Measurements from ENCODE around the gene ZNF521. TPM values are rescaled to one million over a fixed set of nuclear protein-coding genes. Genes with fewer than 3 reads are reported as not detected.
"Not testable (repeated sequence)": the region's sequence is repeated elsewhere in the genome, so short reads cannot be mapped to it uniquely, and the experiment has no call there.

ZNF521 gene
- total RNA-seq, 2 donors from 2014 or later, result 1.1 TPM; not detected in 1

GRCh38 chr18:25279556-25279955 lies 72.4 kb downstream of the ZNF521 start:
- no peak for ATAC-seq
- H3K36me3 Mint-ChIP-seq (ENCODE audit: low read depth), result no peaks in the 10 kb centered on the region

GRCh38 chr18:25279133-25279532 lies 72.8 kb downstream of the ZNF521 start:
- H3K27me3 Mint-ChIP-seq, result no peaks in the 10 kb centered on the region
- no peak overlapping the region for H3K4me3 Mint-ChIP-seq

More at GRCh38 chr18:25279556-25279955, 72.4 kb downstream of the ZNF521 start:
- Mint-ChIP-seq H3K4me1 (peaks cover 2% of the 10 kb centered on the region), H3K27ac (no peak overlapping the region), H3K27me3 (no peaks in the 10 kb centered on the region), H3K4me3 (no peak overlapping the region)
- H3K9me3 ChIP-seq (ENCODE audit: control insufficient read depth, low read length, poor library complexity, severe bottlenecking), result no peaks in the 10 kb centered on the region
- no peak for DNase-seq

GRCh38 chr18:25278394-25278793 lies 73.6 kb downstream of the ZNF521 start:
- H3K27me3 Mint-ChIP-seq, result no peaks in the 10 kb centered on the region
- peaks cover 2% of the 10 kb centered on the region for H3K4me1 Mint-ChIP-seq
- no peak overlapping the region for H3K4me3 Mint-ChIP-seq
- DNase-seq (no peak), ATAC-seq (no peak)
- H3K9me3 ChIP-seq (ENCODE audit: control insufficient read depth, low read length, poor library complexity, severe bottlenecking), result no peaks in the 10 kb centered on the region
- no peaks in the 10 kb centered on the region for H3K36me3 Mint-ChIP-seq (ENCODE audit: low read depth)
- no peak overlapping the region for H3K27ac Mint-ChIP-seq

More at GRCh38 chr18:25279133-25279532, 72.8 kb downstream of the ZNF521 start:
- H3K36me3 Mint-ChIP-seq (ENCODE audit: low read depth), result no peaks in the 10 kb centered on the region
- peaks cover 2% of the 10 kb centered on the region for H3K4me1 Mint-ChIP-seq
- ATAC-seq (no peak), DNase-seq (no peak)
- H3K27ac Mint-ChIP-seq, result no peak overlapping the region
- no peaks in the 10 kb centered on the region for H3K9me3 ChIP-seq (ENCODE audit: control insufficient read depth, low read length, poor library complexity, severe bottlenecking)

- no peak overlapping the region for H3K27ac Mint-ChIP-seq
- H3K4me3 Mint-ChIP-seq, result no peak overlapping the region
- no peaks in the 10 kb centered on the region for H3K4me1 Mint-ChIP-seq
- ATAC-seq (no peak), DNase-seq (no peak)
- H3K36me3 Mint-ChIP-seq (ENCODE audit: low read depth), result no peaks in the 10 kb centered on the region
- no peaks in the 10 kb centered on the region for H3K9me3 ChIP-seq (ENCODE audit: control insufficient read depth, low read length, poor library complexity, severe bottlenecking)
- no peaks in the 10 kb centered on the region for H3K27me3 Mint-ChIP-seq
These were observed 76.5 kb downstream of the ZNF521 start for GRCh38 chr18:25275412-25276001.

GRCh38 chr18:25274926-25275325 lies 77.0 kb downstream of the ZNF521 start:
- Mint-ChIP-seq H3K27me3 (no peaks in the 10 kb centered on the region), H3K4me1 (no peaks in the 10 kb centered on the region), H3K36me3 (ENCODE audit: low read depth) (no peaks in the 10 kb centered on the region), H3K27ac (peak overlapping the region; percentile 10), H3K4me3 (no peak overlapping the region)
- no peaks in the 10 kb centered on the region for H3K9me3 ChIP-seq (ENCODE audit: control insufficient read depth, low read length, poor library complexity, severe bottlenecking)
- no peak for DNase-seq
- ATAC-seq, result no peak

GRCh38 chr18:25266931-25267527 lies 84.9 kb downstream of the ZNF521 start:
- H3K27me3 Mint-ChIP-seq; H3K4me1 Mint-ChIP-seq; H3K36me3 Mint-ChIP-seq (ENCODE audit: low read depth): not testable (repeated sequence)

GRCh38 chr18:25262920-25263319 lies 89.0 kb downstream of the ZNF521 start:
- Mint-ChIP-seq H3K27ac (no peak overlapping the region), H3K4me3 (no peak overlapping the region), H3K4me1 (no peaks in the 10 kb centered on the region), H3K27me3 (no peaks in the 10 kb centered on the region), H3K36me3 (ENCODE audit: low read depth) (no peaks in the 10 kb centered on the region)
- DNase-seq (no peak), ATAC-seq (no peak)
- peaks cover 3% of the 10 kb centered on the region for H3K9me3 ChIP-seq (ENCODE audit: control insufficient read depth, low read length, poor library complexity, severe bottlenecking)

More at GRCh38 chr18:25266931-25267527, 84.9 kb downstream of the ZNF521 start:
- not testable (repeated sequence) for H3K4me3 Mint-ChIP-seq; ATAC-seq; DNase-seq; H3K27ac Mint-ChIP-seq; H3K9me3 ChIP-seq (ENCODE audit: control insufficient read depth, low read length, poor library complexity, severe bottlenecking)

- H3K27ac Mint-ChIP-seq, result no peak overlapping the region
- no peaks in the 10 kb centered on the region for H3K36me3 Mint-ChIP-seq (ENCODE audit: low read depth)
- no peak overlapping the region for H3K4me3 Mint-ChIP-seq
- DNase-seq, result no peak
- H3K4me1 Mint-ChIP-seq, result no peaks in the 10 kb centered on the region
- no peak for ATAC-seq
- no peaks in the 10 kb centered on the region for H3K27me3 Mint-ChIP-seq
- peaks cover 3% of the 10 kb centered on the region for H3K9me3 ChIP-seq (ENCODE audit: control insufficient read depth, low read length, poor library complexity, severe bottlenecking)
These were observed 90.2 kb downstream of the ZNF521 start for GRCh38 chr18:25261768-25262167.

GRCh38 chr18:25256439-25256838 lies 95.5 kb downstream of the ZNF521 start:
- no peaks in the 10 kb centered on the region for H3K9me3 ChIP-seq (ENCODE audit: control insufficient read depth, low read length, poor library complexity, severe bottlenecking)
- Mint-ChIP-seq H3K27ac (no peak overlapping the region), H3K4me3 (no peak overlapping the region), H3K4me1 (no peaks in the 10 kb centered on the region), H3K27me3 (peaks cover 4% of the 10 kb centered on the region), H3K36me3 (ENCODE audit: low read depth) (no peaks in the 10 kb centered on the region)
- DNase-seq (no peak), ATAC-seq (no peak)

GRCh38 chr18:25253779-25254178 lies 98.2 kb downstream of the ZNF521 start:
- no peak for ATAC-seq
- Mint-ChIP-seq H3K4me1 (no peaks in the 10 kb centered on the region), H3K27me3 (peaks cover 9% of the 10 kb centered on the region), H3K4me3 (no peak overlapping the region), H3K27ac (no peak overlapping the region), H3K36me3 (ENCODE audit: low read depth) (no peaks in the 10 kb centered on the region)
- H3K9me3 ChIP-seq (ENCODE audit: control insufficient read depth, low read length, poor library complexity, severe bottlenecking), result no peaks in the 10 kb centered on the region
- no peak for DNase-seq

GRCh38 chr18:25253136-25253535 lies 98.8 kb downstream of the ZNF521 start:
- Mint-ChIP-seq H3K36me3 (ENCODE audit: low read depth) (no peaks in the 10 kb centered on the region), H3K4me3 (no peak overlapping the region), H3K4me1 (no peaks in the 10 kb centered on the region), H3K27ac (no peak overlapping the region), H3K27me3 (peaks cover 9% of the 10 kb centered on the region)
- ATAC-seq (no peak), DNase-seq (no peak)
- H3K9me3 ChIP-seq (ENCODE audit: control insufficient read depth, low read length, poor library complexity, severe bottlenecking), result no peaks in the 10 kb centered on the region

- H3K27ac Mint-ChIP-seq, result no peak overlapping the region
- H3K4me1 Mint-ChIP-seq, result no peaks in the 10 kb centered on the region
- peaks cover 9% of the 10 kb centered on the region for H3K27me3 Mint-ChIP-seq
These were observed 100.9 kb downstream of the ZNF521 start for GRCh38 chr18:25251068-25251467.

GRCh38 chr18:25250474-25250851 lies 101.5 kb downstream of the ZNF521 start:
- Mint-ChIP-seq H3K4me3 (no peak overlapping the region), H3K27me3 (peaks cover 9% of the 10 kb centered on the region), H3K27ac (no peak overlapping the region), H3K4me1 (no peaks in the 10 kb centered on the region), H3K36me3 (ENCODE audit: low read depth) (no peaks in the 10 kb centered on the region)
- no peak for ATAC-seq
- no peaks in the 10 kb centered on the region for H3K9me3 ChIP-seq (ENCODE audit: control insufficient read depth, low read length, poor library complexity, severe bottlenecking)
- DNase-seq, result no peak

More at GRCh38 chr18:25251068-25251467, 100.9 kb downstream of the ZNF521 start:
- no peak for DNase-seq
- no peaks in the 10 kb centered on the region for H3K36me3 Mint-ChIP-seq (ENCODE audit: low read depth)
- no peaks in the 10 kb centered on the region for H3K9me3 ChIP-seq (ENCODE audit: control insufficient read depth, low read length, poor library complexity, severe bottlenecking)
- no peak for ATAC-seq
- no peak overlapping the region for H3K4me3 Mint-ChIP-seq

GRCh38 chr18:25248755-25249154 lies 103.2 kb downstream of the ZNF521 start:
- Mint-ChIP-seq H3K4me3 (no peak overlapping the region), H3K4me1 (no peaks in the 10 kb centered on the region), H3K27ac (no peak overlapping the region), H3K27me3 (peaks cover 9% of the 10 kb centered on the region), H3K36me3 (ENCODE audit: low read depth) (no peaks in the 10 kb centered on the region)
- no peak for DNase-seq
- no peaks in the 10 kb centered on the region for H3K9me3 ChIP-seq (ENCODE audit: control insufficient read depth, low read length, poor library complexity, severe bottlenecking)
- no peak for ATAC-seq

All from T-helper 17 cell (primary cell).